Inflammatory macrophage treated with lipopolysaccharide for 1 hour (primary cell): ENCODE measurements around the gene ANO2.
"Not testable (repeated sequence)": the region's sequence is repeated elsewhere in the genome, so short reads cannot be mapped to it uniquely, and the experiment has no call there.

Experiments used
- DNase-seq, 2 donors: peaks; one replicate each; pipeline ENCODE4 v3.0.0-alpha.2; 2020 to 2022

Gene ANO2

GRCh38 chr12:5884866-5885265, 60.2 kb downstream of the ANO2 start:
- no peak for DNase-seq

DNA sequence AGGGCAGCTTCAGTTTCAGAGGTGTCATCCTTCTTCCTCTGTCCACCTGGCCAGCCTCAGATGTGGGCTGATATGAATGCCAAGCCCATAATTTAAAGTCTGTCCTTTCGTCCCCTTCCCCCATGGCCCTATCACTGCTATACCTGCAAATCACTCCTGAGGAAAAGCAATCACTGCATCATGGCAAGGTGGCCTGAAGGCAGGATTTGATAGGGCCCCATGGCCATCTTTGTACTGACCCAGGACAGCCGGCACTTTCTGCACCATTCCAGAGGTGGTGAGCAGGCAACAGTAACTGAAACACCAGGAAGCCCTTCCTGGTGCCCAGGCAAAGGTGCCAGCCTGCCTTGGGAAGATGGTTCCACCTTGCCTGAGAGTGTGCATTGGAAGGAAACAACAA, 60.8 kb downstream of the ANO2 start:
- DNase-seq = no peak

GRCh38 chr12:5882511-5883190, 62.4 kb downstream of the ANO2 start:
- DNase-seq = no peak

GRCh38 chr12:5881666-5882065, 63.4 kb downstream of the ANO2 start:
- no peak for DNase-seq

DNA sequence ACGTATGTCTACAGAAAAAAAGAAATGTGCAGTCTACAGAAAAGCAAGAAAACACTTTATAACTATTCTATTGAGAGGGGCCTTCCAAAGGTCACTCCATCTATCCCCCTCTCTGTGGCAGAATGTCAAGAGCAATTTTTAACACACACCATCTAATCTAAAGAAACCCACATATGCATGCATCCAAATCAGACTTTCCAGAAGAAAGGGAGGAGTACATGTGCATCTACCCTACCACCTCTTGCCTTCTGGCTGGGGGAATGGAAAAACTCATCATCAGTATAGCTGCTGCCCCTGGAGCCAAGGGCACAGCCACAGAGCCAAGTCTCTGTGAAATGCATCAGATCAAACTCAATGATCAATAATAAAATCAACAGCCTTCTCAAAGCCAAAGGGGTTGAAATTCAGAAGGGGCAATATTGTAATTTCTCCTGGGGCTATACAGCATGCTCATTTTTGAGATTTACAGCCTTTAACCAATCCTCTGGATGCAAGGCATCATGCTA, 63.9 kb downstream of the ANO2 start:
- DNase-seq = no peak

- DNase-seq = no peak
Observed at GRCh38 chr12:5875851-5876250, 69.2 kb downstream of the ANO2 start.

DNA sequence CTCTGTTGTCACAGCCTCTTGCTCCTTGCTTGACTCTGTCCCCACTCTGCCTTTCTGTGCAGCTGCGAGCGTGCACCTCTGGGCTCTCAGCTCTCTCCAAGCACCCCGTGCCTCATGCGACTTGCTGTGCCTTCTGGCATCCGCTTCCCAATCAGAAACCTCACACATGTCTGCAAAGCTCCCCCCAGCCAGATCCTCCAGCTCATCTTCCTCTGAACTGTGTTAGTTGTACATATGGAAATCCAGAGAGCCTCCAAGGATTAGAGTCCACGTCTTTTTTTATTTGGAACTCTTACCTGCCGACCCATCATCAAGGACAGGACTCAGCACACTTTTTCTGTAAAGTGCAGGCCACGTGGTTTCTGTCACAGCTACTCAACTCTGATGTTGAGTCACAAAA, 70.5 kb downstream of the ANO2 start:
- no peak for DNase-seq

DNA sequence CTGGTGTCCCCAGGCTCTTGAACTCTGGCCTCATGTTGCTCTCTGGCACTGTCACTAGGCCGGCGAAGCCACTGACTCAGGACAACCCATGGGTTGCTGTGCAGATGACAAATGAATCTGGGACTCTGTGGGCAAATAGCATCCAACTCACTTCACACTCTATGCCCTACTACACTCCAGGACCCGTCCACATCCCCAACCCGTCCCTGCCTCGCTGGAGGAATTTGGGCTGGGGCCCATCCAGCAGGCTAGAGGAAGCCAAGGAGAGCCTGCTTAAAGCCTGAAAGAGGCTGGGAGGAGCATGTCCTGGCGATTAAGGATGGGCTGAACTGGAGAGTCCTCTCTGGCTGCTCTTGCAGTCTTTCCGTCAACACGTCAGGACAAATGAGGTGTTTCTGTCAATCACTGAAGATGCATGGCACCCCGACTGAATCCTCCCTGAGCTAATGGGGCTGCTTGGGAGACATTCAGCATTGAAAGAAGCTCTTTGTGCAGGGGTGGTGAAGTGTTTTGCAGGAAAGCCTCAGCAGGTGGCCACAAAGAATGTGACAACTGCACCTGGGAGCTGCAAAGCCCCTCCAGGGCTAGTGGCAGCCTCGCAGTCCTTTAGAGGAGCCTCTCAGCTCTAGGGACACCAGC, 71.7 kb downstream of the ANO2 start:
- no peak for DNase-seq

DNA sequence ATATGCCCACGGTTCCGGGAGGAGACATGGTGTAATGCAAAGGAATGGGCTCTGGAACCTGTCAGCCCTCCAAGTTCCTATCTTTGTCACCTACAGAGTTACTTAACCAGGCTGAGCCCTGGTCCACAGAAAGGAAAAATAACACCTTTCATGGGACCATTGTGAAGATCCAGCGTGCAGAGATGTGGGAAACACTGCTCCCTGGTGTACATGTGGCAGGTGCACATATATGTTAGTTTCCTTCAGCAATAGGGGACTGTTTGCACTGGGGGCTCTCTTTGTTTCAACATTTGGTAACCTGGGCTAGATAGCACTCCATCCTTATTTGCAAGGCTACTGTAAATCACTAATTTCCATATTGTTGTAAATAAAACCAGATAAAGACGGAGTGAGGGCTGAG, 72.3 kb downstream of the ANO2 start:
- DNase-seq = no peak

DNA sequence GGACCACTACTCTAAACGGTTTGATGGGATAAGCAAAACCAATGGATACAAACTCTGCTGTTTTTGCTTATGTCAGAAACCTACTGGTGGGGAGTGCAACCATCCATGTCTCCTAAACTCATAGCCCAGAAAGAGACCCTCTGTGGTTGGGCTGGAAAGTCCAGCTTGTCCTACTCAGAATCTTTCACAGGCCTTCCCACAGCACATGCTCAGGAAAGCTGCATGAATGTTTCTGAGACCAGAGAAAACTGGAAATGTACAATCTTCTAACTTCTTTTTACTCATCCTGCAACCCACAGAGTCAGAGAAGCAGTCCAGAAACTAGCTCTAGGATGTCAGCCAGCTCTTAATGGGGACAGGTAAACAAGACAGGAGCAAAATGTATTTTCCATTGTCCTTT, 73.3 kb downstream of the ANO2 start:
- no peak for DNase-seq

DNA sequence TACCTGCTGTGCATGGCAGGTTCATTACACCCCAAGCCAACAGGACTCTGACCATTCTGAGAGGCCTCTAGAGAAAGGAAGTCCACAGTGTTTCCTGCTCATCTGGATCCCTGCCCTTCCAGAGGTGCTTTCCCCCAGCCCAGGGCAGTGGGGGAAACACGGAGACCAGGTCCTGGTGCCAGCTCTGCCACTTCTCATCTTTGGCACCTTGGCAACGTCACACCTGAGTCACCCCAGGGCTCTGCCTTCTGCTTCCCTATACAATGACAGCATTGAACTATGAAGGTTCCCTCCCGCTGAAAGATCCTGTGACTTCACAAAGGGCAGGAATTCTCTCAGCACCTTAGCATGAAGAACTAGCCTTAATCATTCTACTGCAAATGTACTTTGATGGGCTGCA, 74.9 kb downstream of the ANO2 start:
- no peak for DNase-seq

DNA sequence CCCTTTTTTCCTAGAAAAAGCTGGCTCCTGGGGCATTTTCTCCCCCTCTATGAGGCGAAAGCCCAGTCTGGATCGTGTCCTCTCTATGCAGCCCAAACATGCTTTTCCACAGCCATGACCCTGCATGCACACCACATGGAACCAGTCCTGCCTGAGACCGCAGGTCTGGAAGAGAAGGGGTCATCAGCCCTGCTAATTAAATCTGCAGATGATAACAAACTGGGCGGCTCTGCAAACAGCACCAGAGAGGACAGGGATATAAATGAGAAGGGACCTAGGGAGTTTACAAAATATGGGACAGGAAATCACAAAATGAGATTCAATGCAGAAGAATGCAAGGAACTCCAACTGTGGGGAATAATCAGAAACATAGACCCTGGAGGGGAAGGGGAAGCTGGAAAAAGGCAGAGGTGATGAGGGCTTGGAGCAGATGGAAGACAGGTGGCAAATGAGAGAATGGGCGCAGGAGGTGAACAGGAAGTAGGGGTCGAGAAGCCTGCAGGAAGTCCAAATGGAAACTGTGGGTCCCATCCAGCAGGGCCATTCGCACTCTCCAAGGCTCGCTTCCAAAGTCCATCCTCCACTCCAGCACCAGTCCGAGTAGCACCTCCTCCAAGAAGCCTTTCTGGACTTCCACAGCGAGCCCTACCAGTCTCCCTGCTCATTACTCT, 76.3 kb downstream of the ANO2 start:
- no peak for DNase-seq

DNA sequence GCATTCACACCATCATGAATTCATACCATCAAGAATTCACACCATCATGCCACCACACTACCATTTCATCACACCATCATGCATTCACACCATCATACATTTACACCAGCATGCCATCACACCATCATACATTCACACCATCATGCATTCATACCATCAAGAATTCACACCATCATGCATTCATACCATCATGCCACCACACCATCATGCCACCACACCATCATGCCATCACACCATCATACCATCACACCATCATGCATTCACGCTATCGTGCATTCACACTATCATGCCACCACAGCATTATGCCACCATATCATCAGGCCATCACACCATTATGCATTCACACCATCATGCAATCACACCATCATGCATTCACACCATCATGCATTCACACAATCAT, 79.7 kb downstream of the ANO2 start:
- no peak for DNase-seq

GRCh38 chr12:5864972-5865371, 80.1 kb downstream of the ANO2 start:
- DNase-seq = no peak

GRCh38 chr12:5864301-5864700, 80.8 kb downstream of the ANO2 start:
- no peak for DNase-seq

DNA sequence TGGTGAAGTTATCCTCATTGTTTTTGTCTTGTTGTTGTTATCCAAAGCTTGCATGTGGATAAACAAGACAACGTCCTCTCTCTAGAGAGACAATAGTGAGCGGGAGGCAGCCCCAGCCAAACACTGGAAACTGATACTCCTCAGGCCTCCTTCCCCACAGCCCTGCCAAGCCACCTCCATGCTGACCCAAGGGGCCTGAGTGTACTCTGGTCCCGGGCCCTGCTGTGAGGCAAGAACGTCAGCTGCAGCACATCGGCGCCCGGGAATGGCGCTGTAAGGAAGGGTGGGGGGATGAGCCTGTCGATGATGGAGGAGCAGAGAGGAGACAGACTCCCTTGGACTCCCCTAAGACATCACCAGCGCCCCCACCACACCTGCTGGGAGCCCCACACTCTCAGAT, 83.6 kb downstream of the ANO2 start:
- DNase-seq = no peak

- DNase-seq = no peak
Observed at GRCh38 chr12:5856692-5857091, 88.4 kb downstream of the ANO2 start.

DNA sequence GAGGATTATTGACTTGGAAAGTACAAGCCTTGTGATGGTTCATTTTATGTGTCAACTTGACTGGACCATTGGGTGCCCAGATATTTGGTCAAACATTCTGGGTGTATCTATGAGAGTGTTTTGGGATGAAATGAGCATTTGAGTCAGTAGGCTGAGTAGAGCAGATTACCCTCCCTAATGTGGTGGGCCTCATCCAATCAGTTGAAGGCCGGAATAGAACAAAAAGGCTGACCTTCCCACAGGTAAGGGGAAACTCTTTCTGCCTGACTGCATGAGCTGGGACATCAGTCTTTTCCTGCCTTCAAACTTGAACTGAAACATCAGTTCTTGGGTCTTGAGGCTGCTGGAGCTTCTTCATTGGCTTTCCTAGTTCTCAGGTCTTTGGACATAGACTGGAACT, 98.1 kb downstream of the ANO2 start:
- no peak for DNase-seq

DNA sequence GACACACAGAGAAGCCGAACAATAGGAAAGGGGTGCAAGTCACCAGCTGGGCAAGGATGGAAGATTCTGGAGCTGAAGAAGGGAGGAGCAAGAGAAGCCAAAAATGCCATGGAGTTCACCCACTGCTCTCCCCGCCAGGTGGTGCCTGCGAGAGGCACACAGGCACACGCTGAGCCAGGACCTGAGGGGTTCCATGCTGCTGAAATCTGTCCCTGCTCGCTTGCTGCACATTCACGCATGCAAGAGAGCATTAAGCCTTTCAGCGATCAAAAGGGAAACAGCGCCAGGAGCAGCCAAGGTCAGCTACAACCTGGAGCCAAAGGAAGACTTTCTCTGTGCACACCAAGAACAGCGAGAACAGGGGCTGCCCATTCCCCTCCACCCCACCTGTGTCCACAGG, 104.1 kb downstream of the ANO2 start:
- DNase-seq = no peak

DNA sequence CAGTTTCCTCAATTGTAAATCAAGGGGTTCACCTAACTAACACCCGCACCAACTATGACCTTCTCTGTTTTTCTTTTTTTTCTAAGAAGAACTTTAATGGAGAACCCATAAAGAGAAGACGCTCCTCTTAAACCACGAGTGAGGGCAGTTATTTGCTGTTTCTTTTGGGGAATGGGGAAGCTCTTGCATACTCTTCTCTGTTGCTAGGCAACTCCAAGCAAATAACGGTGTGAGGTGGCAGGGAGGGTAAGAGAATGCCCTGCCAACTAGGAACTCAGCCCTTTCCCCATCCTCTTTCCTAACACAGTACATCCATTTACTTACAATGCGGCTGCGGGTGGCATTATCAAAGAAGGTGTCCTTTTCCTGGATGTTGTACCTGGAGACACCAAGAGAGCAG, 114.9 kb downstream of the ANO2 start:
- peak in 1 of 2 donors; percentile 3 for DNase-seq

DNA sequence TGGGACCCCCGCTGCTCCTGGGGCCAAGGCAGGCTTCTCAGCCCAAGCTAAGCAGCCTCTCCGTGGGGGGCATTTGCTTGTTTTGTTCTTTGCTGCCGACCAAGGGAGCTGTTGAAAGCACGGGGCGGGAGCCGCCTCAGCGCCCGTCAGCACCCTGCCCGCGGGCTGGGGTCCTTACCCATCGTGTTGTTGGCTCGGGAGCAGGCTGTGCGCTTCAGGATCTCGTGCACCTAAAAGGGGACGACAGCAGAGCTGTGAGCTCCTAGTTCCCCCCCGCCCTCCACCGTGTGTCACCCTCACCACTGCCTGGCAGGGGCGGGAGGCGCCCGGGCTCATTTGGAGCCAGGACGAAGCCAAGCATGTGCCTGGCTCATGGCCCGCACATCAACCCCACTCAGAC, 117.5 kb downstream of the ANO2 start:
- no peak for DNase-seq

DNA sequence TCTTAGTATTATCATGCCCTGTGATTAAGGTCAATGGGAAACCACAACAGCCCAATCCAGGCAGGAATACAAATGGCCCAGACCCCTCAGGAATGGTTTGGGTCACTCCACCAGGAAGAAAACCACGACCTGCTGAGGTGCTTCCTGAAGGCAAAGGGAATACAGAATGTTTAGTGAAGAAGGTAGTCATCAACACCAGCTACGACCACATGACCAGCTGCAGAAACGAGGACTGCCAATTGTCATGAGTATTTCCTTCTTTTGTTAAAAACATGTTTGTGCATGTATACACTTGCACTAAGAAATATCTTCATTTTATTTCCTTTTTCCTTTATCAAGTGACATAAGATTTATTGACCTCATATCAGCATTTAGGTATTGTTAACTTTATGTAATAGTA, 119.3 kb downstream of the ANO2 start:
- not testable (repeated sequence) for DNase-seq

GRCh38 chr12:5818877-5819276, 126.2 kb downstream of the ANO2 start:
- DNase-seq = not testable (repeated sequence)

- DNase-seq = no peak
Observed at GRCh38 chr12:5817246-5817645, 127.8 kb downstream of the ANO2 start.
